IPS DF 4.7 (cell line): Measurements from ENCODE around the gene EIF4E2.
"Not testable (repeated sequence)": the region's sequence is repeated elsewhere in the genome, so short reads cannot be mapped to it uniquely, and the experiment has no call there.

ENCODE experiments used
- DNase-seq: peaks from one replicate; pipeline ENCODE4 v3.0.0-alpha.2; 2013; ENCODE audit warnings: low spot score; ENCODE audit errors: extremely low read depth

Gene EIF4E2

GRCh38 chr2:232563580-232563979 is 13.1 kb downstream of the EIF4E2 start:
- DNase-seq: no peak

GRCh38 chr2:232567721-232568120 is 17.2 kb downstream of the EIF4E2 start:
- no peak for DNase-seq

GRCh38 chr2:232568161-232568560 is 17.7 kb downstream of the EIF4E2 start:
- DNase-seq: no peak

- no peak for DNase-seq
These were observed 19.1 kb downstream of the EIF4E2 start for GRCh38 chr2:232569541-232569940.

GRCh38 chr2:232570481-232570880 is 20.0 kb downstream of the EIF4E2 start:
- DNase-seq: not testable (repeated sequence)

GRCh38 chr2:232571026-232571474 is 20.6 kb downstream of the EIF4E2 start:
- no peak for DNase-seq

- no peak for DNase-seq
These were observed 22.6 kb downstream of the EIF4E2 start for GRCh38 chr2:232573042-232573441.

GRCh38 chr2:232573771-232574435 is 23.4 kb downstream of the EIF4E2 start:
- no peak for DNase-seq

GRCh38 chr2:232574674-232575403 is 24.4 kb downstream of the EIF4E2 start:
- no peak for DNase-seq

- no peak for DNase-seq
These were observed 24.9 kb downstream of the EIF4E2 start for GRCh38 chr2:232575404-232575746.

- DNase-seq: no peak
These were observed 26.5 kb downstream of the EIF4E2 start for GRCh38 chr2:232576995-232577394.

GRCh38 chr2:232577841-232578240 is 27.4 kb downstream of the EIF4E2 start:
- no peak for DNase-seq

GRCh38 chr2:232578626-232579025 is 28.1 kb downstream of the EIF4E2 start:
- no peak for DNase-seq

- DNase-seq: no peak
These were observed 30.1 kb downstream of the EIF4E2 start for GRCh38 chr2:232580648-232580981.

GRCh38 chr2:232581725-232582124 is 31.2 kb downstream of the EIF4E2 start:
- DNase-seq: no peak

- no peak for DNase-seq
These were observed 33.7 kb downstream of the EIF4E2 start for GRCh38 chr2:232584238-232584637.

- DNase-seq: no peak
These were observed 36.5 kb downstream of the EIF4E2 start for GRCh38 chr2:232586943-232587505.

GRCh38 chr2:232587512-232587911 is 37.0 kb downstream of the EIF4E2 start:
- no peak for DNase-seq

- no peak for DNase-seq
These were observed 37.5 kb downstream of the EIF4E2 start for GRCh38 chr2:232588031-232588430.

GRCh38 chr2:232588680-232589585 is 38.4 kb downstream of the EIF4E2 start:
- DNase-seq: no peak

- no peak for DNase-seq
These were observed 42.4 kb downstream of the EIF4E2 start for GRCh38 chr2:232592772-232593395.
